SH-SY5Y (cell line): ENCODE measurements around the gene HAGH.

Experiments used
- GATA2 ChIP-seq: IDR thresholded peaks from 2 replicates; pipeline ENCODE4 v1.6.1; 2011; ENCODE audit warnings: mild to moderate bottlenecking, low read depth, low read length
- GATA3 ChIP-seq: IDR thresholded peaks from 2 replicates; pipeline ENCODE4 v1.6.1; 2011; ENCODE audit warnings: low read depth, mild to moderate bottlenecking, low read length, moderate library complexity

DNA sequence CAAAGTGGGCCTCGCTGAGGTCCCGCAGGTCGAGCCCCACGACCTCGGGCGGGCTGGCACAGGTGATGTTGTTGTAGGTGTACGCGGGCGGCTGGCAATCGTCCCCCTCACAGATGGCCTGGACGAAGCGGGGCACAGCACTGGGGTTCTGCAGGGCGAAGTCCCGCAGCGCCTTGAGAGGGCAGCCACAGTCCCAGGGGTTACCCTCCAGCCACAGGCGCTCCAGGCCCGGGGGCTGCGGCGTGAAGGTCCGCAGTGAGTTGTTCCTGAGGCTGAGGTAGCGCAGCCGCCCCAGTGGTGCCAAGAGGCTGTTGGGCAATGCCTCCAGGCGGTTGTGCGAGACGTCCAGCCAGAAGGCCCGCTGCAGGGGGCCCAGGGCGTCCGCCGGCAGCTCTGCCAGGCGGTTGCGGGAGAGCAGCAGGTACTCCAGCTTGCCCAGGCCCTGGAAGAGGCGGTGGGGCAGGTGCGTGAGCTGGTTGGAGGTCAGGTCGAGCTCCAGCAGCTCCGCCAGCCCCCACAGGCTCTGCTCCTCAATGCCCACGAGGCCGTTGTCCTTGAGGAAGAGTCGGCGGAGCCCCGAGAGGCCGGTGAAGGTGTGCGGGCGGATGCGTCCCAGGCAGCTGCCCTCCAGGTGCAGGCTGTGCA lies 35.9 kb downstream of the HAGH start:
- TF ChIP-seq GATA2 (no peak), GATA3 (no peak)
